H1 (cell line): Measurements from ENCODE around the gene PTPRE. TPM values are rescaled to one million over a fixed set of nuclear protein-coding genes. Genes with fewer than 3 reads are reported as not detected.

Experiments
- CTCF ChIA-PET: fragments of 300-600 bp; sonication (Branson Sonifier 250); formaldehyde crosslinking; loops from one replicate; lab custom pipeline; 2021; ENCODE audit not compliant: partially characterized antibody; lab: Charles Lee
- POLR2A ChIA-PET: fragments of 300-600 bp; sonication (Branson Sonifier 250); formaldehyde crosslinking; loops from one replicate; lab custom pipeline; 2021; ENCODE audit warnings: inconsistent platforms; ENCODE audit not compliant: partially characterized antibody; lab: Charles Lee
- DNase-seq, 2 experiments: peaks; one replicate each; pipeline versions ENCODE4 v3.0.0 to v3.0.0-alpha.2; 2010 to 2022; ENCODE audit warnings: low spot score in 2 of 2, low read depth in 1 of 2, mixed read lengths in 1 of 2
- FAIRE-seq: peaks from 2 replicates; lab custom pipeline; 2011; peaks lifted over from hg19 to GRCh38; lab: Jason Lieb, UNC
- H2AFZ ChIP-seq: 2 replicates; pipeline ENCODE4 v1.8.1; 2012; ENCODE audit warnings: low read length, inconsistent platforms
- H2AK5ac ChIP-seq: 2 replicates; pipeline ENCODE4 v1.6.1; 2013; ENCODE audit warnings: low read depth, low read length
- H2BK120ac ChIP-seq: replicated peaks from 2 replicates; pipeline ENCODE3; 2013; ENCODE audit warnings: low read depth, low read length, inconsistent platforms
- H2BK12ac ChIP-seq: 2 replicates; pipeline ENCODE4 v1.6.1; 2013; ENCODE audit warnings: low read depth, low read length
- H2BK15ac ChIP-seq: 2 replicates; pipeline ENCODE4 v1.6.1; 2013; ENCODE audit warnings: low read length
- H2BK20ac ChIP-seq: 2 replicates; pipeline ENCODE4 v1.6.1; 2013; ENCODE audit warnings: low read length
- H2BK5ac ChIP-seq: 2 replicates; pipeline ENCODE4 v1.6.1; 2013; ENCODE audit warnings: low read depth, low read length
- H3K14ac ChIP-seq: 2 replicates; pipeline ENCODE4 v1.6.1; 2013; ENCODE audit warnings: inconsistent platforms; ENCODE audit not compliant: insufficient read length
- H3K18ac ChIP-seq: 2 replicates; pipeline ENCODE4 v1.6.1; 2013; ENCODE audit warnings: low read length; ENCODE audit errors: extremely low read depth
- H3K23ac ChIP-seq: 2 replicates; pipeline ENCODE4 v1.6.1; 2013; ENCODE audit warnings: inconsistent platforms; ENCODE audit not compliant: insufficient read length
- H3K23me2 ChIP-seq: 2 replicates; pipeline ENCODE4 v1.6.1; 2013; ENCODE audit warnings: low read depth, low read length
- H3K27ac ChIP-seq: 2 replicates; pipeline ENCODE4 v1.6.1; 2011; ENCODE audit warnings: low read depth, low read length, inconsistent platforms
- H3K27me3 ChIP-seq, 4 experiments: replicated peaks in 1 of 4; 1 replicate in 1 of 4; 2 replicates in 3 of 4; pipeline versions ENCODE4 v1.6.1 to v1.8.1; 2011 to 2013; ENCODE audit warnings: low read length in 3 of 4, mild to moderate bottlenecking in 3 of 4, inconsistent platforms in 2 of 4, mixed read lengths in 2 of 4, moderate library complexity in 1 of 4; ENCODE audit not compliant: control insufficient read depth in 3 of 4, insufficient read depth in 3 of 4; ENCODE audit errors: extremely low read depth in 1 of 4
- H3K36me3 ChIP-seq, 4 experiments: 2 replicates each; pipeline versions ENCODE4 v1.6.1 to v1.8.1; 2011 to 2013; ENCODE audit warnings: mild to moderate bottlenecking in 4 of 4, low read length in 3 of 4, moderate library complexity in 2 of 4, control low read depth in 1 of 4, inconsistent platforms in 1 of 4; ENCODE audit not compliant: insufficient read depth in 4 of 4, control insufficient read depth in 2 of 4
- H3K4ac ChIP-seq: replicated peaks from 2 replicates; pipeline ENCODE3; 2013; ENCODE audit warnings: low read length, low read depth, mixed read lengths, inconsistent platforms; ENCODE audit not compliant: insufficient read length
- H3K4me1 ChIP-seq, 4 experiments: replicated peaks in 1 of 4; 1 replicate in 1 of 4; 2 replicates in 3 of 4; pipeline versions ENCODE4 v1.6.1 to v1.8.1; 2011 to 2013; ENCODE audit warnings: low read length in 3 of 4, inconsistent platforms in 2 of 4, mixed read lengths in 1 of 4; ENCODE audit not compliant: insufficient read depth in 4 of 4, control insufficient read depth in 3 of 4
- H3K4me2 ChIP-seq, 2 experiments: 2 replicates each; pipeline versions ENCODE4 v1.6.1 to v1.8.1; 2011 to 2013; ENCODE audit warnings: low read depth in 2 of 2, low read length in 2 of 2, control low read depth in 1 of 2, inconsistent platforms in 1 of 2, mild to moderate bottlenecking in 1 of 2; ENCODE audit not compliant: insufficient read depth in 1 of 2
- H3K4me3 ChIP-seq, 4 experiments: fragments of 200-600, 300-600 bp in 1 of 4; sonication (generic), shearing (Covaris generic), sonication (Bioruptor Twin) in 1 of 4; 2 replicates each; pipeline versions ENCODE4 v1.5.1 to v1.8.1; 2011 to 2016; ENCODE audit warnings: low read length in 4 of 4, low read depth in 3 of 4, control low read depth in 2 of 4, inconsistent platforms in 2 of 4, mild to moderate bottlenecking in 2 of 4, mixed read lengths in 1 of 4, moderate library complexity in 1 of 4; ENCODE audit not compliant: insufficient read depth in 2 of 4; ENCODE audit errors: extremely low read depth in 1 of 4
- H3K56ac ChIP-seq: replicated peaks from 2 replicates; pipeline ENCODE3; 2013; ENCODE audit warnings: low read depth, mild to moderate bottlenecking, mixed read lengths, low read length, inconsistent platforms; ENCODE audit not compliant: insufficient read length
- H3K79me1 ChIP-seq: 2 replicates; pipeline ENCODE4 v1.6.1; 2013; ENCODE audit warnings: low read depth, low read length, control low read depth
- H3K79me2 ChIP-seq, 2 experiments: 2 replicates each; pipeline versions ENCODE4 v1.6.1 to v1.8.1; 2012 to 2013; ENCODE audit warnings: low read length in 2 of 2, mild to moderate bottlenecking in 2 of 2, inconsistent platforms in 1 of 2; ENCODE audit not compliant: insufficient read depth in 2 of 2, control insufficient read depth in 1 of 2
- H3K9ac ChIP-seq, 4 experiments: replicated peaks in 1 of 4; 1 replicate in 1 of 4; 2 replicates in 3 of 4; pipeline versions ENCODE4 v1.6.1 to v1.8.1; 2011 to 2013; ENCODE audit warnings: low read depth in 3 of 4, low read length in 3 of 4, control low read depth in 2 of 4, mild to moderate bottlenecking in 2 of 4, moderate library complexity in 2 of 4, inconsistent platforms in 1 of 4; ENCODE audit errors: extremely low read depth in 1 of 4
- H3K9me3 ChIP-seq, 2 experiments: 2 replicates each; pipeline versions ENCODE4 v1.6.1 to v1.8.1; 2012 to 2013; ENCODE audit warnings: mild to moderate bottlenecking in 2 of 2, moderate library complexity in 2 of 2, control low read depth in 1 of 2, inconsistent platforms in 1 of 2, low read depth in 1 of 2, low read length in 1 of 2, mixed read lengths in 1 of 2; ENCODE audit not compliant: insufficient read depth in 2 of 2
- H4K20me1 ChIP-seq, 2 experiments: replicated peaks in 1 of 2; 2 replicates each; pipeline versions ENCODE3 to v1.8.1; 2011 to 2013; ENCODE audit warnings: inconsistent platforms in 2 of 2, low read length in 2 of 2, mild to moderate bottlenecking in 1 of 2; ENCODE audit not compliant: insufficient read depth in 2 of 2, control insufficient read depth in 1 of 2
- H4K5ac ChIP-seq: 2 replicates; pipeline ENCODE4 v1.6.1; 2013; ENCODE audit warnings: low read length, low read depth, mixed read lengths, inconsistent platforms; ENCODE audit not compliant: insufficient read length
- H4K8ac ChIP-seq: 2 replicates; pipeline ENCODE4 v1.8.0; 2013; ENCODE audit warnings: mild to moderate bottlenecking, moderate library complexity, low read length, inconsistent platforms; ENCODE audit not compliant: insufficient read depth; ENCODE audit errors: extremely low read depth
- H4K91ac ChIP-seq: replicated peaks from 2 replicates; pipeline ENCODE3; 2013; ENCODE audit warnings: low read length, mixed read lengths, inconsistent platforms; ENCODE audit not compliant: insufficient read length
- BACH1 ChIP-seq: IDR thresholded peaks from 2 replicates; pipeline ENCODE4 v1.6.1; 2012; ENCODE audit warnings: low read length, improper control_type of control experiment
- HDAC2 ChIP-seq, 2 experiments: fragments of 300-600 bp in 1 of 2; sonication (generic) in 1 of 2; IDR thresholded peaks; 2 replicates each; pipeline ENCODE4 v1.6.1; 2011 to 2012; ENCODE audit warnings: low read depth in 2 of 2, low read length in 2 of 2, mild to moderate bottlenecking in 2 of 2, moderate library complexity in 2 of 2, borderline replicate concordance in 1 of 2, inconsistent platforms in 1 of 2
- RNF2 ChIP-seq: fragments of 200-900, 300-1000 bp; sonication (generic); IDR thresholded peaks from 2 replicates; pipeline ENCODE4 v1.7.1; 2016; ENCODE audit warnings: borderline replicate concordance, low read depth, mild to moderate bottlenecking, antibody characterized with exemption, low read length; ENCODE audit not compliant: poor library complexity, severe bottlenecking; ENCODE audit errors: missing control alignments
- WGBS, 2 experiments: shearing (Covaris generic) in 1 of 2; methylation state at CpG; one replicate each; pipeline versions ENCODE4 v1.1.6 to v1.1.7; 2013 to 2015; ENCODE audit warnings: low lambda C conversion rate in 2 of 2, mixed read lengths in 2 of 2, inconsistent platforms in 1 of 2, low coverage in 1 of 2, missing lambda C conversion rate in 1 of 2; ENCODE audit not compliant: insufficient replicate concordance in 2 of 2, insufficient coverage in 1 of 2, insufficient read length in 1 of 2; ENCODE audit errors: extremely low coverage in 1 of 2, missing lambda C conversion rate in 1 of 2; 5-methylcytosine and 5-hydroxymethylcytosine counted together
- polyA plus RNA-seq, 7 experiments: library from polyadenylated mRNA; depleted of rRNA in 3 of 7; stranded (reverse) in 5 of 7; unstranded in 2 of 7; fragments of >200 nt in 5 of 7; fragments of 200-250 nt in 2 of 7; gene quantifications; 1 replicate in 5 of 7; 2 replicates in 1 of 7; 4 replicates in 1 of 7; pipeline versions ENCODE4 v1.2.1 to v1.2.3, GENCODE V29; 2011 to 2013; ENCODE audit warnings: missing spikeins in 2 of 7, mixed read lengths in 2 of 7
- total RNA-seq: library from RNA; stranded (reverse); fragmentation: NEBNext Ultra II Directional; extraction: Animal tissue kit (Norgen Biotek cat#: 25700); gene quantifications from 2 replicates; pipeline ENCODE4 v1.2.1, GENCODE V29; 2021

Gene PTPRE
- total and polyA plus RNA-seq, 2 of the 8 experiments (the other 6 are each of a cell fraction or from before 2014, with no cell fraction given): 0.33 to 0.54 TPM

DNA sequence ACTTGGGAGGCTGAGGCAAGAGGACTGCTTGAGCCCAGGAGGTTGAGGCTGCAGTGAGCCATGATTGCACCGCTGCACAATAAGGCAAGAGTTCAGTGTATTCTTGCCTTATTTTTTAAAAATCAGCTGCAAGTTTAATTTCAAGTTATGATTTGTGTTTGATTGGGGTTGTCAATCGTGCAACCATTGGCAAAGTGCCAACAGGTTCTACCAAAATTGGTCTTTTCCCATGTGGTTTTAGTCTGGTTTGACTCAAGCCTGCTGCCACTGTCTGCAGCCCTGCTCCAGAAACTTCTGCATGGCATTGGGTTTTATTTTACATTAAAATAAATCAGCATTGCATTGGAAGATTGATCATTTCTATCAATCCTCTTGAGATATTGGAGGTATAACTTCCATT lies 72.7 kb downstream of the PTPRE start:
- no peak overlapping the region for H3K9ac ChIP-seq
- H4K5ac ChIP-seq: no peak overlapping the region
- no peak overlapping the region for H2BK12ac ChIP-seq
- H3K79me2 ChIP-seq: no peaks in the 10 kb centered on the region
- peaks cover 3 to 7% of the 10 kb centered on the region in 2 experiments; a peak in 1 of 4 replicates for H3K9me3 ChIP-seq
- H3K14ac ChIP-seq: no peak overlapping the region
- 89% methylated on average over 2 of the region's 2 CpGs; no CpG with 5 or more reads in 1 of the 2 experiments for WGBS, 2 experiments
- CTCF ChIA-PET: interaction anchor here (1.0 to 3.4 kb wide), 2 partner anchors 20 to 73 kb away, joined by 3 to 12 read pairs; partner anchors contain the start of gene PTPRE
- H4K91ac ChIP-seq: no peak overlapping the region
- H2AK5ac ChIP-seq: no peak overlapping the region
- no peak overlapping the region for H3K23ac ChIP-seq
- H2BK15ac ChIP-seq: no peak overlapping the region
- no peak overlapping the region for H3K4me2 ChIP-seq
- H3K4me3 ChIP-seq: no peak overlapping the region
- H3K27me3 ChIP-seq: no peaks in the 10 kb centered on the region
- no peak overlapping the region for H2BK20ac ChIP-seq
- no peak overlapping the region for H3K56ac ChIP-seq
- no peak for FAIRE-seq
- H3K79me1 ChIP-seq: no peaks in the 10 kb centered on the region
- DNase-seq: no peak
- H3K23me2 ChIP-seq: no peaks in the 10 kb centered on the region
- no peak overlapping the region for H2BK120ac ChIP-seq
- no peak overlapping the region for H3K27ac ChIP-seq
- no peak for TF ChIP-seq RNF2
- no peak for TF ChIP-seq BACH1
- no peak for TF ChIP-seq HDAC2 (IDR thresholded peaks at IDR 0.05; ENCODE audit: borderline replicate concordance in 1 of 2, low read depth in 2 of 2, low read length in 2 of 2)
- TF ChIP-seq, all 59 proteins: peak for 0
- Histone ChIP-seq H2BK5ac (no peak overlapping the region), H3K4ac (no peak overlapping the region), H4K8ac (no peak overlapping the region), H2AFZ (no peak overlapping the region), H4K20me1 (no peaks in the 10 kb centered on the region), H3K18ac (no peak overlapping the region), H3K4me1 (peaks cover 0 to 5% (median 0%) of the 10 kb centered on the region in 4 experiments; a peak in 3 of 7 replicates), H3K36me3 (no peaks in the 10 kb centered on the region; a peak in 1 of 8 replicates)
- POLR2A ChIA-PET: no interaction called here
